ENCODE measurements around the gene NOP53. TPM values are rescaled to one million over a fixed set of nuclear protein-coding genes. Genes with fewer than 3 reads are reported as not detected.

NOP53 gene
- polyA plus RNA-seq (64.5 to 80.2 TPM (median 73.9 TPM) in 3 replicates), polyA minus RNA-seq (29.1 to 62.5 TPM (median 32.3 TPM) in 3 replicates)
- 126 TPM for polyA plus RNA-seq (2011; ENCODE audit: low read depth)
- polyA plus RNA-seq (2011; cell fraction: cytosol; rRNA removed): 33.7 and 90.4 TPM in 2 replicates
- 50.2 and 59.6 TPM in 2 replicates for polyA plus RNA-seq (2011; cell fraction: nucleus; rRNA removed)
- polyA plus RNA-seq (2012; ENCODE audit: low replicate concordance): 137 and 149 TPM in 2 replicates
- polyA minus RNA-seq (2011; cell fraction: cytosol; rRNA and poly(A)+ RNA removed): 129 TPM
- polyA minus RNA-seq (2011; cell fraction: nucleus; rRNA and poly(A)+ RNA removed): 28.0 and 30.9 TPM in 2 replicates

DNA sequence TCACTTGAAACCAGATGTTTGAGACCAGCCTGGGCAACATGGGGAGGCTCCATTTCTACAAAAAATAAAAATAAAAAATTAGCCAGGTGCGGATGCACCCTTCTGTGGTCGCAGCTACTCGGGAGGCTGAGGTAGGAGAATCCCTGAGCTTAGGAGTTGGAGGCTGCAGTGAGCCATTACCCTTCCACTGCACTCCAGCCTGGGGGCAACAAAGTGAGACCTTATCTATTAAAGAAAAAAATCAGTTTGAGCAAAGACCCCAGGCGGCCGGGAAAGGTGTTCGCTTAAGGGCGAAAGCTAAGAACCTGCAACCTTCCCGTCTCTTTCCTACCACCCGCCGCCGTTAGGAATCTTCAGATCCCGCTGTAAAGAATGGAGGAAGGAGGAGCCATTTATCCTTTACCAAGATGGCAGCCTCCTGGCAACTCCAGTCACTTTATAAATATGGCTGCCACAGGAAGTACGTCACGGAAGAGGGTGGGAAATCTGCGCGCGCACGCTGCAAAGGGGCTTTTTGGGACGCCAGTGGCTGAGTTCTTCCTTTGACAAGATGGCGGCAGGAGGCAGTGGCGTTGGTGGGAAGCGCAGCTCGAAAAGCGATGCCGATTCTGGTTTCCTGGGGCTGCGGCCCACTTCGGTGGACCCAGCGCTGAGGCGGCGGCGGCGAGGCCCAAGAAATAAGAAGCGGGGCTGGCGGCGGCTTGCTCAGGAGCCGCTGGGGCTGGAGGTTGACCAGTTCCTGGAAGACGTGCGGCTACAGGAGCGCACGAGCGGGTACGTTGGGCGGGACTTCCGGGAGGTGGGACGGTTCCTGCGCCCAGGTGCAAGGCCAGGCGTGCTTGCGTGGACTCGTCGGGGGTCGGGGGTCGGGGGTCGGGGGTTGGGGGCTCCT lies at the start of gene NOP53:
Gene NOP53 (plus strand): TSS at position 537 of the 892 bp plus-strand sequence. CDS start 14 bp downstream, at position 551.
- TF ChIP-seq EZH2 (IDR thresholded peaks at IDR 0.05; ENCODE audit: low read length): no peak
- TF ChIP-seq, protein P1, sequence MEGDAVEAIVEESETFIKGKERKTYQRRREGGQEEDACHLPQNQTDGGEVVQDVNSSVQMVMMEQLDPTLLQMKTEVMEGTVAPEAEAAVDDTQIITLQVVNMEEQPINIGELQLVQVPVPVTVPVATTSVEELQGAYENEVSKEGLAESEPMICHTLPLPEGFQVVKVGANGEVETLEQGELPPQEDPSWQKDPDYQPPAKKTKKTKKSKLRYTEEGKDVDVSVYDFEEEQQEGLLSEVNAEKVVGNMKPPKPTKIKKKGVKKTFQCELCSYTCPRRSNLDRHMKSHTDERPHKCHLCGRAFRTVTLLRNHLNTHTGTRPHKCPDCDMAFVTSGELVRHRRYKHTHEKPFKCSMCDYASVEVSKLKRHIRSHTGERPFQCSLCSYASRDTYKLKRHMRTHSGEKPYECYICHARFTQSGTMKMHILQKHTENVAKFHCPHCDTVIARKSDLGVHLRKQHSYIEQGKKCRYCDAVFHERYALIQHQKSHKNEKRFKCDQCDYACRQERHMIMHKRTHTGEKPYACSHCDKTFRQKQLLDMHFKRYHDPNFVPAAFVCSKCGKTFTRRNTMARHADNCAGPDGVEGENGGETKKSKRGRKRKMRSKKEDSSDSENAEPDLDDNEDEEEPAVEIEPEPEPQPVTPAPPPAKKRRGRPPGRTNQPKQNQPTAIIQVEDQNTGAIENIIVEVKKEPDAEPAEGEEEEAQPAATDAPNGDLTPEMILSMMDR (optimal IDR thresholded peaks at IDR 0.05 in 1 of 3, IDR thresholded peaks at IDR 0.05 in 1 of 3, conservative IDR thresholded peaks at IDR 0.05 in 1 of 3; ENCODE audit: extremely low read depth in 1 of 3, insufficient read depth in 2 of 3, low read length in 3 of 3): no peak

DNA sequence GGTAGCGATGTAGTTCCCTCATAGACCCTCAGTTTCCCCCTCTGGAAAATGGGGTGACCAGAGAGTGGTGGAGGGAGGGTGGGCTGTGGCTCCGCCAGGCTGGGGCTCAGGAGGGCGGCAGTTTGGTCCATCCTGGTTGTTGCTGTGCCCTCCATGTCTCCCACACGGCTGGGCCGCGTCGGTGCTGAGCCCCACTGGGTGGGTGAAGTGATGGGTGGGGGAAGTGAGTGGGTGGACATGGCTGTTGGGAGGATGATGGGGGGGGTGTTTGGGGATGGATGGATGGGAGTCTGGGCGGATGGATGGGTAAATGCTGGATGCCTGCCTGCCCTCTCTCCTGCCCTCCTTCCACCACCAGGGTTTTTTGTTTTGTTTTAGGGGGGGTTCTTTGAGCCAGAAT lies 48.7 kb upstream of the NOP53 start:
- peaks cover 10 to 21% of the 10 kb centered on the region in 2 experiments for H3K36me3 ChIP-seq (ENCODE audit: control insufficient read depth in 2 of 2, extremely low read depth in 1 of 2, insufficient read depth in 2 of 2, low read length in 2 of 2)

More for the DNA sequence above, at the start of gene NOP53:
- peak within 1 kb of the TSS; percentile 80 for H3K4me2 ChIP-seq (ENCODE audit: control insufficient read depth, extremely low read depth, insufficient read depth, low read depth, low read length)
- peak within 1 kb of the TSS; percentile 93 for H3K9ac ChIP-seq (ENCODE audit: control insufficient read depth, extremely low read depth, insufficient read depth, low read length)
- H3K4me3 ChIP-seq (ENCODE audit: control insufficient read depth in 2 of 3, extremely low read depth in 1 of 3, insufficient read depth in 2 of 3, low read depth in 1 of 3, low read length in 3 of 3): peak within 1 kb of the TSS; percentile 66 to 80 (median 76)
- H3K4me1 ChIP-seq (ENCODE audit: control insufficient read depth, extremely low read depth, insufficient read depth, low read length): peaks cover 35% of the 10 kb centered on the region
- DNase-seq (ENCODE audit: low read depth, low spot score) (peak; percentile 74), FAIRE-seq (peak; percentile 34)
- no peaks in the 10 kb centered on the region for H3K9me1 ChIP-seq (ENCODE audit: control insufficient read depth, extremely low read depth, insufficient read depth, low read length)
- dilution Hi-C loops (cut with MboI; ENCODE audit: extremely low pct_ligation_motif_present, low sequenced_read_pairs): no loop called here
- H3K36me3 ChIP-seq (ENCODE audit: control insufficient read depth in 2 of 2, extremely low read depth in 1 of 2, insufficient read depth in 2 of 2, low read length in 2 of 2): peaks cover 16 to 28% of the 10 kb centered on the region in 2 experiments
- H3K79me2 ChIP-seq (ENCODE audit: control insufficient read depth, insufficient read depth, low read length): peaks cover 38% of the 10 kb centered on the region
- no peaks in the 10 kb centered on the region for H3K27me3 ChIP-seq (ENCODE audit: control insufficient read depth, extremely low read depth, insufficient read depth, low read length)
- no peak within 1 kb of the TSS for H2AFZ ChIP-seq (ENCODE audit: control insufficient read depth, low read length)
- H3K27ac ChIP-seq (ENCODE audit: control insufficient read depth, insufficient read depth, low read length): peak within 1 kb of the TSS; percentile 93
- H3K9me3 ChIP-seq (ENCODE audit: control insufficient read depth, low read depth, low read length): no peaks in the 10 kb centered on the region
- no peaks in the 10 kb centered on the region for H4K20me1 ChIP-seq (ENCODE audit: control insufficient read depth, extremely low read depth, insufficient read depth, low read length)

More for the DNA sequence above, 48.7 kb upstream of the NOP53 start:
- dilution Hi-C loops (cut with MboI; ENCODE audit: extremely low pct_ligation_motif_present, low sequenced_read_pairs): no loop called here
- Histone ChIP-seq H4K20me1 (ENCODE audit: control insufficient read depth, extremely low read depth, insufficient read depth, low read length) (no peaks in the 10 kb centered on the region), H3K4me2 (ENCODE audit: control insufficient read depth, extremely low read depth, insufficient read depth, low read depth, low read length) (no peak overlapping the region), H3K9me1 (ENCODE audit: control insufficient read depth, extremely low read depth, insufficient read depth, low read length) (no peaks in the 10 kb centered on the region), H3K9me3 (ENCODE audit: control insufficient read depth, low read depth, low read length) (no peaks in the 10 kb centered on the region), H3K27ac (ENCODE audit: control insufficient read depth, insufficient read depth, low read length) (no peak overlapping the region), H3K27me3 (ENCODE audit: control insufficient read depth, extremely low read depth, insufficient read depth, low read length) (no peaks in the 10 kb centered on the region), H3K9ac (ENCODE audit: control insufficient read depth, extremely low read depth, insufficient read depth, low read length) (no peak overlapping the region), H3K79me2 (ENCODE audit: control insufficient read depth, insufficient read depth, low read length) (no peaks in the 10 kb centered on the region), H3K4me3 (ENCODE audit: control insufficient read depth in 2 of 3, extremely low read depth in 1 of 3, insufficient read depth in 2 of 3, low read depth in 1 of 3, low read length in 3 of 3) (no peak overlapping the region), H3K4me1 (ENCODE audit: control insufficient read depth, extremely low read depth, insufficient read depth, low read length) (peaks cover 2% of the 10 kb centered on the region), H2AFZ (ENCODE audit: control insufficient read depth, low read length) (no peak overlapping the region)
- FAIRE-seq (no peak), DNase-seq (ENCODE audit: low read depth, low spot score) (no peak)
- TF ChIP-seq, protein P1 (optimal IDR thresholded peaks at IDR 0.05 in 1 of 3, IDR thresholded peaks at IDR 0.05 in 1 of 3, conservative IDR thresholded peaks at IDR 0.05 in 1 of 3; ENCODE audit: extremely low read depth in 1 of 3, insufficient read depth in 2 of 3, low read length in 3 of 3): no peak
- TF ChIP-seq EZH2 (IDR thresholded peaks at IDR 0.05; ENCODE audit: low read length): no peak

Data from keratinocyte (primary cell).